IPS-18a (cell line): ENCODE data around the gene HCFC1R1.

ENCODE experiments used
- H3K27ac ChIP-seq: one replicate; pipeline ENCODE4 v1.5.1; 2013; ENCODE audit warnings: low read length
- H3K27me3 ChIP-seq: one replicate; pipeline ENCODE4 v1.6.1; 2013; ENCODE audit warnings: mild to moderate bottlenecking, low read length; ENCODE audit not compliant: control insufficient read depth, insufficient read depth
- H3K36me3 ChIP-seq: one replicate; pipeline ENCODE4 v1.6.1; 2013; ENCODE audit warnings: low read depth, low read length; ENCODE audit not compliant: control insufficient read depth
- H3K4me1 ChIP-seq: one replicate; pipeline ENCODE4 v1.6.1; 2013; ENCODE audit warnings: low read depth, low read length; ENCODE audit not compliant: control insufficient read depth
- H3K4me3 ChIP-seq: one replicate; pipeline ENCODE4 v1.5.1; 2013; ENCODE audit warnings: low read length
- H3K9ac ChIP-seq: one replicate; pipeline ENCODE4 v1.6.1; 2013; ENCODE audit warnings: mild to moderate bottlenecking, low read length, moderate library complexity
- H3K9me3 ChIP-seq: one replicate; pipeline ENCODE4 v1.6.1; 2013; ENCODE audit warnings: low read depth, low read length; ENCODE audit not compliant: control insufficient read depth

HCFC1R1 gene

GRCh38 chr16:3012246-3012645 is 11.5 kb downstream of the HCFC1R1 start:
- peaks cover 52% of the 10 kb centered on the region for H3K4me1 ChIP-seq
- peaks cover 11% of the 10 kb centered on the region for H3K27me3 ChIP-seq
- peaks cover 19% of the 10 kb centered on the region for H3K36me3 ChIP-seq
- H3K9ac ChIP-seq, result peak overlapping the region; percentile 28
- H3K4me3 ChIP-seq, result peak overlapping the region; percentile 51
- no peaks in the 10 kb centered on the region for H3K9me3 ChIP-seq
- no peak overlapping the region for H3K27ac ChIP-seq

- Histone ChIP-seq H3K9ac (no peak overlapping the region), H3K27ac (peak overlapping the region; percentile 47), H3K36me3 (peaks cover 11% of the 10 kb centered on the region), H3K9me3 (no peaks in the 10 kb centered on the region), H3K27me3 (peaks cover 11% of the 10 kb centered on the region), H3K4me1 (peaks cover 61% of the 10 kb centered on the region), H3K4me3 (peak overlapping the region; percentile 42)
Measured at GRCh38 chr16:3010510-3010909, 13.2 kb downstream of the HCFC1R1 start.

- peaks cover 11% of the 10 kb centered on the region for H3K27me3 ChIP-seq
- H3K27ac ChIP-seq, result peak overlapping the region; percentile 99
- no peaks in the 10 kb centered on the region for H3K9me3 ChIP-seq
- peaks cover 56% of the 10 kb centered on the region for H3K4me1 ChIP-seq
- H3K9ac ChIP-seq, result peak overlapping the region; percentile 47
- peaks cover 4% of the 10 kb centered on the region for H3K36me3 ChIP-seq
- peak overlapping the region; percentile 42 for H3K4me3 ChIP-seq
Measured at GRCh38 chr16:3009568-3010390, 14.0 kb downstream of the HCFC1R1 start.

- peak overlapping the region; percentile 47 for H3K9ac ChIP-seq
- peaks cover 11% of the 10 kb centered on the region for H3K27me3 ChIP-seq
- H3K27ac ChIP-seq, result peak overlapping the region; percentile 99
- peaks cover 48% of the 10 kb centered on the region for H3K4me1 ChIP-seq
- H3K9me3 ChIP-seq, result no peaks in the 10 kb centered on the region
- H3K4me3 ChIP-seq, result peak overlapping the region; percentile 42
- H3K36me3 ChIP-seq, result no peaks in the 10 kb centered on the region
Measured at GRCh38 chr16:3008690-3009037, 15.1 kb downstream of the HCFC1R1 start.

- H3K9ac ChIP-seq, result peak overlapping the region; percentile 86
Measured at GRCh38 chr16:3007957-3008689, 15.6 kb downstream of the HCFC1R1 start.

GRCh38 chr16:3007059-3007956 is 16.4 kb downstream of the HCFC1R1 start:
- Histone ChIP-seq H3K9ac (peak overlapping the region; percentile 86), H3K27ac (peak overlapping the region; percentile 99), H3K36me3 (no peaks in the 10 kb centered on the region), H3K4me3 (peak overlapping the region; percentile 61), H3K9me3 (no peaks in the 10 kb centered on the region), H3K27me3 (peaks cover 5% of the 10 kb centered on the region), H3K4me1 (peaks cover 43% of the 10 kb centered on the region)

More at GRCh38 chr16:3007957-3008689, 15.6 kb downstream of the HCFC1R1 start:
- Histone ChIP-seq H3K4me3 (peak overlapping the region; percentile 61), H3K36me3 (no peaks in the 10 kb centered on the region), H3K27ac (peak overlapping the region; percentile 99), H3K9me3 (no peaks in the 10 kb centered on the region), H3K4me1 (peaks cover 47% of the 10 kb centered on the region), H3K27me3 (peaks cover 11% of the 10 kb centered on the region)

GRCh38 chr16:3004781-3005284 is 18.9 kb downstream of the HCFC1R1 start:
- Histone ChIP-seq H3K9ac (peak overlapping the region; percentile 35), H3K27ac (no peak overlapping the region), H3K27me3 (no peaks in the 10 kb centered on the region), H3K9me3 (no peaks in the 10 kb centered on the region), H3K36me3 (no peaks in the 10 kb centered on the region), H3K4me3 (peak overlapping the region; percentile 64), H3K4me1 (peaks cover 37% of the 10 kb centered on the region)

GRCh38 chr16:3004319-3004718 is 19.4 kb downstream of the HCFC1R1 start:
- no peaks in the 10 kb centered on the region for H3K27me3 ChIP-seq
- H3K36me3 ChIP-seq, result no peaks in the 10 kb centered on the region
- peaks cover 33% of the 10 kb centered on the region for H3K4me1 ChIP-seq
- H3K4me3 ChIP-seq, result no peak overlapping the region
- H3K27ac ChIP-seq, result no peak overlapping the region
- no peak overlapping the region for H3K9ac ChIP-seq
- H3K9me3 ChIP-seq, result no peaks in the 10 kb centered on the region

GRCh38 chr16:3003582-3004270 is 20.0 kb downstream of the HCFC1R1 start:
- Histone ChIP-seq H3K4me3 (no peak overlapping the region), H3K4me1 (peaks cover 27% of the 10 kb centered on the region), H3K36me3 (no peaks in the 10 kb centered on the region), H3K27ac (no peak overlapping the region), H3K27me3 (no peaks in the 10 kb centered on the region), H3K9me3 (no peaks in the 10 kb centered on the region), H3K9ac (no peak overlapping the region)

GRCh38 chr16:3001316-3001715 is 22.4 kb downstream of the HCFC1R1 start:
- no peak overlapping the region for H3K27ac ChIP-seq
- H3K9me3 ChIP-seq, result no peaks in the 10 kb centered on the region
- no peaks in the 10 kb centered on the region for H3K36me3 ChIP-seq
- H3K4me1 ChIP-seq, result peaks cover 6% of the 10 kb centered on the region
- no peak overlapping the region for H3K4me3 ChIP-seq
- no peak overlapping the region for H3K9ac ChIP-seq
- no peaks in the 10 kb centered on the region for H3K27me3 ChIP-seq
